ENCODE measurements around the gene OPHN1.

Gene OPHN1

DNA sequence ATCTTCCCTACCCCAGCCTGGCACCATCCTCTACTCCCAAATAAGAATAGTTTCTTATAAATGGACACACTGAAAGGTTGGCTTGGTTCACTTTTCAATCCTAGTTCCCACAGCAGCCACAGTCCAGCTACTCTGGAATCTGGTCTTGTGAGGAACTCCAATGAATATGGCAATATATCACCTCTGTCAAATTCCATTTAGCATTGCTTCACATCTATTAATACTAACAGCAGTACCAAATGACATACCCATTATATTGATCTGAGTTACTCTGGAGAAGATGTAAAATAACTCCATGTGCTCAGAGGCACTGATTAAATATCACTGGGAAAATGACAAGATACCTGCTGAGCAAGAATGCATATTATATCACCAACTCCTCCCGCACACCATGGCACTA lies 8.6 kb downstream of the OPHN1 start:
- DNase-seq = no peak
- no peak overlapping the region for H3K9ac ChIP-seq (ENCODE audit: low read length)
- H3K36me3 ChIP-seq (replicated peaks; ENCODE audit: insufficient read depth, low read length) = no peaks in the 10 kb centered on the region
- H3K4me2 ChIP-seq (ENCODE audit: low read depth, low read length) = no peak overlapping the region
- H3K4me1 ChIP-seq (ENCODE audit: low read length) = peaks cover 11% of the 10 kb centered on the region; the same call in 1 of the 2 replicates
- no peaks in the 10 kb centered on the region for H3K9me3 ChIP-seq (replicated peaks; ENCODE audit: insufficient read depth, low read length)
- no peak overlapping the region for H3K4me3 ChIP-seq (ENCODE audit: low read length)
- H3K9me2 ChIP-seq (replicated peaks; ENCODE audit: insufficient read depth, low read length) = no peaks in the 10 kb centered on the region
- no peaks in the 10 kb centered on the region for H4K20me1 ChIP-seq (ENCODE audit: insufficient read depth, low read length)
- no peak overlapping the region for H3K27ac ChIP-seq (ENCODE audit: low read length)
- TF ChIP-seq EZH2 (optimal IDR thresholded peaks at IDR 0.05; ENCODE audit: low read depth, low read length) = no peak
- TF ChIP-seq, protein P1, sequence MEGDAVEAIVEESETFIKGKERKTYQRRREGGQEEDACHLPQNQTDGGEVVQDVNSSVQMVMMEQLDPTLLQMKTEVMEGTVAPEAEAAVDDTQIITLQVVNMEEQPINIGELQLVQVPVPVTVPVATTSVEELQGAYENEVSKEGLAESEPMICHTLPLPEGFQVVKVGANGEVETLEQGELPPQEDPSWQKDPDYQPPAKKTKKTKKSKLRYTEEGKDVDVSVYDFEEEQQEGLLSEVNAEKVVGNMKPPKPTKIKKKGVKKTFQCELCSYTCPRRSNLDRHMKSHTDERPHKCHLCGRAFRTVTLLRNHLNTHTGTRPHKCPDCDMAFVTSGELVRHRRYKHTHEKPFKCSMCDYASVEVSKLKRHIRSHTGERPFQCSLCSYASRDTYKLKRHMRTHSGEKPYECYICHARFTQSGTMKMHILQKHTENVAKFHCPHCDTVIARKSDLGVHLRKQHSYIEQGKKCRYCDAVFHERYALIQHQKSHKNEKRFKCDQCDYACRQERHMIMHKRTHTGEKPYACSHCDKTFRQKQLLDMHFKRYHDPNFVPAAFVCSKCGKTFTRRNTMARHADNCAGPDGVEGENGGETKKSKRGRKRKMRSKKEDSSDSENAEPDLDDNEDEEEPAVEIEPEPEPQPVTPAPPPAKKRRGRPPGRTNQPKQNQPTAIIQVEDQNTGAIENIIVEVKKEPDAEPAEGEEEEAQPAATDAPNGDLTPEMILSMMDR (IDR thresholded peaks at IDR 0.05; ENCODE audit: low read length) = no peak
- no peak overlapping the region for H2AFZ ChIP-seq (ENCODE audit: low read length)
- H3F3A ChIP-seq (ENCODE audit: insufficient read depth, low read length) = no peaks in the 10 kb centered on the region
- no peaks in the 10 kb centered on the region for H3K27me3 ChIP-seq (replicated peaks; ENCODE audit: insufficient read depth, low read length)
- no peaks in the 10 kb centered on the region for H3K79me2 ChIP-seq (ENCODE audit: low read length)

- no peaks in the 10 kb centered on the region for H3K27me3 ChIP-seq (replicated peaks; ENCODE audit: insufficient read depth, low read length)
- H3K4me3 ChIP-seq (ENCODE audit: low read length) = no peak overlapping the region
- no peak overlapping the region for H3K4me2 ChIP-seq (ENCODE audit: low read depth, low read length)
- H3F3A ChIP-seq (ENCODE audit: insufficient read depth, low read length) = no peaks in the 10 kb centered on the region
- no peak overlapping the region for H2AFZ ChIP-seq (ENCODE audit: low read length)
- no peaks in the 10 kb centered on the region for H3K36me3 ChIP-seq (replicated peaks; ENCODE audit: insufficient read depth, low read length)
- no peaks in the 10 kb centered on the region for H3K9me2 ChIP-seq (replicated peaks; ENCODE audit: insufficient read depth, low read length)
- no peak overlapping the region for H3K9ac ChIP-seq (ENCODE audit: low read length)
- H3K27ac ChIP-seq (ENCODE audit: low read length) = no peak overlapping the region
- no peaks in the 10 kb centered on the region for H3K79me2 ChIP-seq (ENCODE audit: low read length)
- H3K9me3 ChIP-seq (replicated peaks; ENCODE audit: insufficient read depth, low read length) = no peaks in the 10 kb centered on the region
- no peak for DNase-seq
- peaks cover 11% of the 10 kb centered on the region; the same call in 1 of the 2 replicates for H3K4me1 ChIP-seq (ENCODE audit: low read length)
- no peaks in the 10 kb centered on the region for H4K20me1 ChIP-seq (ENCODE audit: insufficient read depth, low read length)
- TF ChIP-seq, protein P1 (IDR thresholded peaks at IDR 0.05; ENCODE audit: low read length) = no peak
- TF ChIP-seq EZH2phosphoT487 (IDR thresholded peaks at IDR 0.05; ENCODE audit: low read length) (no peak), EZH2 (optimal IDR thresholded peaks at IDR 0.05; ENCODE audit: low read depth, low read length) (no peak)
Measured at GRCh38 chrX:68422478-68422877, 10.8 kb downstream of the OPHN1 start.

DNA sequence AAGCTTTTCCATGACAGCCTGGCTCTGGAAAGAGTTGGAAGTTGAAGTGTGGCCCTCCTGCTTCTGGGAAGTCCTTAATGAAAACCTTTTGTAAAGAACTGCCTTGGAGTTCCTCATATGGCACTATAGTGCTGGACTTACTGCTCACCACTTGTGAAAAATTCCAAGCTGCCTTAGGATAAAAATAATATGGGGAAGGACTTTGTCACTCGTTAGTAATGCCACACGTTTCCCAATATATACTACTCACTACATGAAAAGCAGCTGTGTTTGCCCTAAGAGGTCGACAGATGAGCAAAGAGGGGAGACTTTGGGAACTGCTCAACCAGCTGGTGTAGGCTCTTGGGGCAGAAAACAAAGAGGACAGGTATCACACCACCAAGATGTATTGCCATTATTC lies 11.7 kb downstream of the OPHN1 start:
- H3K9me3 ChIP-seq (replicated peaks; ENCODE audit: insufficient read depth, low read length) = no peaks in the 10 kb centered on the region
- H2AFZ ChIP-seq (ENCODE audit: low read length) = no peak overlapping the region
- H3K9me2 ChIP-seq (replicated peaks; ENCODE audit: insufficient read depth, low read length) = no peaks in the 10 kb centered on the region
- H3K4me1 ChIP-seq (ENCODE audit: low read length) = peaks cover 11% of the 10 kb centered on the region; the same call in 1 of the 2 replicates
- no peak for TF ChIP-seq EZH2 (optimal IDR thresholded peaks at IDR 0.05; ENCODE audit: low read depth, low read length)
- TF ChIP-seq, protein P1 (IDR thresholded peaks at IDR 0.05; ENCODE audit: low read length) = no peak
- no peak for TF ChIP-seq EZH2phosphoT487 (IDR thresholded peaks at IDR 0.05; ENCODE audit: low read length)
- no peaks in the 10 kb centered on the region for H3F3A ChIP-seq (ENCODE audit: insufficient read depth, low read length)
- H4K20me1 ChIP-seq (ENCODE audit: insufficient read depth, low read length) = no peaks in the 10 kb centered on the region
- H3K4me2 ChIP-seq (ENCODE audit: low read depth, low read length) = no peak overlapping the region
- no peak overlapping the region for H3K9ac ChIP-seq (ENCODE audit: low read length)
- H3K36me3 ChIP-seq (replicated peaks; ENCODE audit: insufficient read depth, low read length) = no peaks in the 10 kb centered on the region
- no peak for DNase-seq
- no peaks in the 10 kb centered on the region for H3K79me2 ChIP-seq (ENCODE audit: low read length)
- no peak overlapping the region for H3K27ac ChIP-seq (ENCODE audit: low read length)
- H3K4me3 ChIP-seq (ENCODE audit: low read length) = no peak overlapping the region
- no peaks in the 10 kb centered on the region for H3K27me3 ChIP-seq (replicated peaks; ENCODE audit: insufficient read depth, low read length)

Data from MM.1S (cell line).